Activated naive CD8-positive, alpha-beta T cell treated with anti-CD3 and anti-CD28 coated beads, Interleukin-2, amount 50 U/mL, for 24 hours (primary cell): Measurements from ENCODE around the gene KRTAP10-2.
A peak's percentile ranks its signal among the peaks of the same experiment; 100 is the strongest.
"Not testable (repeated sequence)": the region's sequence is repeated elsewhere in the genome, so short reads cannot be mapped to it uniquely, and the experiment has no call there.

Source experiments
- ATAC-seq: fragments of 150-1000 bp; cut with Tn5 transposase; one replicate; pipeline ENCODE4 v1.10.0; 2021
- DNase-seq: peaks from one replicate; pipeline ENCODE4 v3.0.0; 2021
- H3K27ac Mint-ChIP-seq: one replicate; pipeline ENCODE4 v1.8.0; 2021; ENCODE audit warnings: mild to moderate bottlenecking, mixed read lengths
- H3K27me3 Mint-ChIP-seq: one replicate; pipeline ENCODE4 v1.8.0; 2021; ENCODE audit warnings: mixed read lengths
- H3K36me3 Mint-ChIP-seq: one replicate; pipeline ENCODE4 v1.8.0; 2021; ENCODE audit warnings: low read depth, mixed read lengths
- H3K4me1 Mint-ChIP-seq: one replicate; pipeline ENCODE4 v1.8.0; 2021; ENCODE audit warnings: mixed read lengths
- H3K4me3 Mint-ChIP-seq: one replicate; pipeline ENCODE4 v1.8.0; 2021; ENCODE audit warnings: mild to moderate bottlenecking, moderate library complexity, mixed read lengths
- H3K9me3 Mint-ChIP-seq: one replicate; pipeline ENCODE4 v1.8.0; 2021; ENCODE audit warnings: mixed read lengths

The KRTAP10-2 gene

DNA sequence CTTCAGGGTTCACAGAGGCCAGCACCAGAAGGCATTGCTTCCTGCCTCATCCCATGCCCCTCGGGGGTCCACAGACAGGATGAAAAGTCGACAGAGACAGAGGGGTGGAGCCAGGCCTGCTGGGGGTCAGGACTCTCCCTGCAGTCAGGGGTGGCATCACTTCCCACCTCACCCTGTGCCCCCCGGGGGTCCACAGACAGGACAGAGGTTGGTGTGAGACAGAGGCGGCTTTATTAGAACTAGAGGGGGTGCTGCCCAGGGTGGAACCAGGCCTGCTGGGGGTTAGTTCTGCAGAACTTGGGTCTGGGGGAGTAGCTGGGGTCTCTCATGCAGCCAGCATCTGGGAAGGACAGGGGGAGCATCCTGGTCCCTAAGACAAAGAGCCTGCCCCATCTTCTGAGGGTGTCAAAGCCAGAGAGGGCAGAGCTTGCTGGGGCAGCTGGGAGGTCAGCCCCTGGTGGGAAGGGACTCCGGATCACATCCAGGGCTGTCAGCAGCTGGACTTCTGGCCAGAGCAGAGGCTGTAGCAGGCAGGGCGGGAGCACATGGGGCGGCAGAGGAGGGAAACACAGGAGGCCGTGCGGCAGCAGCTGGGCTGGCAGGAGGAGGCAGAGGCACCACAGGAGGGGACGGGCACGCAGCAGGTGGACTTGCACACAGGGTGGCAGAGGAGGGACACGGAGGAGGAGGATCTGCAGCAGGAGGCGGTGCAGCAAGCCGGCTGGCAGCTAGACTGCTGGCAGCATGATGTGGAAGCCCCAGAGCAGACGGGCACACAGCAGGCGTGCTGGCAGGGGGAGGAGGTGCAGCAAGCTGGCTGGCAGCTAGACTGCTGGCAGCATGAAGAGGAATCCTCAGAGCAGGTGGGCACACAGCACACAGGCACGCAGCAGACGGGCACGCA lies 39.8 kb upstream of the KRTAP10-2 start:
- not testable (repeated sequence) for ATAC-seq, H3K27ac Mint-ChIP-seq

DNA sequence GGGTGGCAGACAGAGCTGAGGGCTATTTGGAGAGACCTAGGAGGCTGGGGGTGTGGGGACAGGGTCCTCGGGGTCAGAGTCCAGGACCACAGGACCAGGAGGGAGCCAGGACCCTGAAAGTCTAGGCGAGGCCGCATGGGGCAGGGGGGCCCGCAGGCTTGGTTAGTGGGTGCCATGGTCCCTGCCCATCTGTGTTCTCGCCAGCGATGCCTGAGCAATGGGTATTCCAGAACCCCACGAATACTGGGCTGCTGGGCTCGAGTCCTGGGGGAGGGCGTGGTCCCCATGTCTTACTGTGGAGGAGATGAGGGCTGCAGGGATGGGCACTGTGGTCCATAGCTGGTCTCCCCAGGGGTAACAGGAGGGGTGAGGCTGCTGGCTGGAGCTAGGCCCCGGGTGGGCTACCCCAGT lies 39.0 kb upstream of the KRTAP10-2 start:
- Mint-ChIP-seq H3K9me3 (no peaks in the 10 kb centered on the region), H3K36me3 (no peaks in the 10 kb centered on the region), H3K27ac (no peak overlapping the region), H3K4me3 (no peak overlapping the region), H3K4me1 (no peaks in the 10 kb centered on the region), H3K27me3 (peaks cover 8% of the 10 kb centered on the region)
- ATAC-seq (no peak), DNase-seq (no peak)

More for the DNA sequence above, 39.8 kb upstream of the KRTAP10-2 start:
- H3K36me3 Mint-ChIP-seq, H3K4me1 Mint-ChIP-seq, H3K27me3 Mint-ChIP-seq, H3K4me3 Mint-ChIP-seq, DNase-seq, H3K9me3 Mint-ChIP-seq: not testable (repeated sequence)

DNA sequence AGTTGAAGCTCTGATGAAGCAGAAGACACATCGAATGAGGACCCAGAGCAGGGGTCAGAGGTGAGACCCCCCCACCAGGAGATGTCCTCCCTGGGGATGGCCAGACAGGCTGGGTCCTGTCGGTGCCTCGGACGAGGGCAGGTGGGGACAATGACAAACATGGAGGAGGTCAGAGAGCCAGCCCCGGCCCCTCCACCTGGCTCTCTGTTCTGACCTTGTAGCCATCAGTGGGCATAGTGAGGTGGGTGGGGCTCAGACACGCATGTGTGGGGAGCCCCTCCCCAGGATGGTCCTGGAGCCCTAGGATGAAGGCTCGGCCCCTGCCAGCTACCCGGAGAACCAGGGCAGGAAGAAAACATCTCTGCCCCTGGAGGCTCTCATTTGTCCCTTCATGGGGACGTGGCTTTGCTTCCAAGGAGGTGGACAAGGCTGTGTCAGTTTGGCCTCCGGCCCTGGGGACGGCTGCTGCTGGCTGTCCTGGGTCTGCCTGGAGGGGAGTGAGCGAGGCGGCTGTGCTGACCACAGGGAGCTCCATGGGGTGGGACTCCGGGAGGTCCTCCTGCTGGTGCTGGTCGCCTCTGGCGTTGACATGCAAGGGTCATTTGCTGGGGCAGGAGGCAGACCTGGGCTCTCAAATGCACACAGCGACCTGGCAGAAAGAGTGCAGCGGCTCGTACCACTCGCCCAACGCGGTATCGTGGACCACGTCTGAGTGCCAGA lies 38.4 kb upstream of the KRTAP10-2 start:
- ATAC-seq (no peak), DNase-seq (no peak)
- Mint-ChIP-seq H3K27me3 (peaks cover 8% of the 10 kb centered on the region), H3K4me1 (no peaks in the 10 kb centered on the region), H3K4me3 (no peak overlapping the region), H3K27ac (no peak overlapping the region), H3K9me3 (no peaks in the 10 kb centered on the region), H3K36me3 (no peaks in the 10 kb centered on the region)

DNA sequence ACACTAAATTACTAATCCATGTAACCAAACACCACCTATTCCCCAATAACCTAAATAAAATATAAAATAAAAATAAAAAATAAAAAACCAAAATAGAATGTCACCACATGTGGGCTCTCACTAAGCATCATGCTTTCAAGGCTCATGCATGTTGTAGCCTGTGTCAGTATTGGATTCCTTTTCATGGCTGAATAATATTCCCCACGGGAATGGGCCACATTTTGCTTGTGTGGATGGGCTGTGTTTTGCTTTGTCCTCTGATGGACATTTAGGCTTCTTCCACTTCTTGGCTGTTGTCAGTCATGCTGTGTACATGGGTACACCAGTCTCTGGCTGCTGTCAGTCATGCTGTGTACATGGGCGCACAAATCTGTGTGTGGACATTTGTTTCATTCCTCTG lies 37.8 kb upstream of the KRTAP10-2 start:
- no peak overlapping the region for H3K4me3 Mint-ChIP-seq
- ATAC-seq (no peak), DNase-seq (no peak)
- H3K36me3 Mint-ChIP-seq: no peaks in the 10 kb centered on the region
- H3K27ac Mint-ChIP-seq: no peak overlapping the region
- peaks cover 8% of the 10 kb centered on the region for H3K27me3 Mint-ChIP-seq
- H3K9me3 Mint-ChIP-seq: no peaks in the 10 kb centered on the region
- no peaks in the 10 kb centered on the region for H3K4me1 Mint-ChIP-seq

DNA sequence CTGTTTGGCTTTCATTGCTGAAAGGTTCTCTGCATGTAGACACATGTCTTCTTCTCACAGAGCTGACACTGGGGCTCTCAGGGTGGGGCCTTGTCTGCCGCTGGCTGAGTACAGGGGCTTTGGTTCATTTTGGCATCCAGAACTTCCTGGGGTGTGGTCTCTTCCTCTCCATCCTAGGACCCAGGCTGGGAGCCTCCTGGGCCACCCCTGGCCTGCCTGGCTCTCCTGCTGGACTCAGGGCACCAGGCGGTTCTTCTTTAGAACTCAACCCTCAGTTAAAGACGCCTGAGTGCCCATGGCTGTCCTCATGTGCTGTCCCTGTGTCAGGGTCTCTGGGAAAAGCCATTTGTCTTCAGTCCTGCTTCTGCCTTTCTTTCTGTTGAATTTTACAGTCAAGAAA lies 34.6 kb upstream of the KRTAP10-2 start:
- H3K9me3 Mint-ChIP-seq: peaks cover 9% of the 10 kb centered on the region
- DNase-seq (no peak), ATAC-seq (no peak)
- peaks cover 8% of the 10 kb centered on the region for H3K27me3 Mint-ChIP-seq
- H3K36me3 Mint-ChIP-seq: peaks cover 3% of the 10 kb centered on the region
- H3K27ac Mint-ChIP-seq: no peak overlapping the region
- H3K4me1 Mint-ChIP-seq: peaks cover 5% of the 10 kb centered on the region
- no peak overlapping the region for H3K4me3 Mint-ChIP-seq

DNA sequence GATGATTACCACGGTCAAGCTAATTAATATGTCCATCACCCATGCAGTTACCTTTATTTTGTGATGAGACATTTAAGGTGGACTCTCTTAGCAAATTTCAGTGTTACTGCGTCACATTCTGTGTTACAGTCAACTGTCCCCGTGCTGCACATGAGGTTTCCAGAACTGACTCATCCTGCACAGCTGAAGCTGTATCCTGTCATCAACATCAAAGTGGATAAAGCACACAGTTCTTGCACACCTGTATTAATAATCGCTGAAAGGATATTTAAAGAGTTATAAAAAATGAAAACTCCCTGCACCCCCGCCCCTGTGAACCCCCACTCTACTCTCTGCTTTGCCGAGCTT lies 32.5 kb upstream of the KRTAP10-2 start:
- ATAC-seq (peak; percentile 40), DNase-seq (no peak)
- Mint-ChIP-seq H3K36me3 (peaks cover 3% of the 10 kb centered on the region), H3K4me3 (no peak overlapping the region), H3K27ac (no peak overlapping the region), H3K9me3 (peaks cover 10% of the 10 kb centered on the region), H3K27me3 (peaks cover 8% of the 10 kb centered on the region), H3K4me1 (peaks cover 5% of the 10 kb centered on the region)

DNA sequence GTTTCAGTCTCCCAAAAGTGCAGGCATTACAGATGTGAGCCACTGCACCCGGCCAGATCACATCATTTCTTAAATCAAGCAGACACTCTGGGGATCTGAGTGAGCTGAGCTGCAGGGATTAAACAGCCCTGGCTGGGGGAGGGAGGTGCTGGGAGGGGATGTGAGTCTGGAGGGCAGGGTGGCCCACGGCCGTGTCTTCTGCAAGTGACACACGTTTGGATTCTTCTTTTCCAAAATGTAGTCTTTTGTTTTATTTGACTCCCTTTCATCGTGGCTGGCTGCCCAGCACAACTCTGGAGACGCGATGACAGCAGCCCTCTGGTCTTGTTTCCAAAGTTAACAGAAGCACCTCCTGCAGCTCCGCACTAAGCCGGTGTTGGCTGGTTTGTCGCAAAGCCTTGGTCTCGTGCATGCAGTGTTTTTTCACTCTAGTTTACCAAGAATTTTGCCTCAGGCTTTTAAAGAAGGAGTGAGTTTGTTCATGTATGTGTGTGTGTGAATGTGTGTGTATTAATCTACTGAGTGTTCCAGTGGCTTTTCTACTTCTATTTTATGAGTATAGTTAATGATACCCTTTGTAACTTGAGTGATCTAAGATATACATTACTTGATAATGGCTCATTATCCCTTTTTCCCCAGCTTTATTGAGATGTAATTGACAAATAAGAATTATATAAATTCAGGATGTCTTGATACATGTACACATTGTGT lies 31.9 kb upstream of the KRTAP10-2 start:
- ATAC-seq (no peak), DNase-seq (no peak)
- peaks cover 8% of the 10 kb centered on the region for H3K27me3 Mint-ChIP-seq
- H3K4me1 Mint-ChIP-seq: peaks cover 5% of the 10 kb centered on the region
- H3K27ac Mint-ChIP-seq: no peak overlapping the region
- peaks cover 3% of the 10 kb centered on the region for H3K36me3 Mint-ChIP-seq
- H3K4me3 Mint-ChIP-seq: no peak overlapping the region
- peaks cover 10% of the 10 kb centered on the region for H3K9me3 Mint-ChIP-seq

DNA sequence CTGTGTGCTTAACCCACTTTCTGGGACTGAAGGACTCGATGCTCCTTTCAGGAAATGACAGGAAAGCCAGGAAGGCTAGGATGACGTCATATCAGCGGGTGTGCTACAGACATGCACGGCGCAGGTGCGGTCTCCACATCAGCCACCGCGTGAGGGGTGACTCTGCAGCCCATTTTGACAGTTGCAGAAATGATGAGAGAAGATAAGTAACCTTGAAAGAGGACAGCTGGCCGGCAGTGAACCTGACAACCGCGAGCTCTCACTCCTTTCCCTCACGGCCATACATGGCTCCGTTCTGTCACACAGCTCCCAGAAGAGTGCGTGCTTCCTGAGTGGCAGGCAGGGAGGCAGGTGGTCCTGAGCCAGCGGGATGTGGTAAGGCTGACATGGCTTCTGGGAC lies 30.8 kb upstream of the KRTAP10-2 start:
- H3K27me3 Mint-ChIP-seq: peaks cover 7% of the 10 kb centered on the region
- no peak overlapping the region for H3K27ac Mint-ChIP-seq
- no peak for DNase-seq

DNA sequence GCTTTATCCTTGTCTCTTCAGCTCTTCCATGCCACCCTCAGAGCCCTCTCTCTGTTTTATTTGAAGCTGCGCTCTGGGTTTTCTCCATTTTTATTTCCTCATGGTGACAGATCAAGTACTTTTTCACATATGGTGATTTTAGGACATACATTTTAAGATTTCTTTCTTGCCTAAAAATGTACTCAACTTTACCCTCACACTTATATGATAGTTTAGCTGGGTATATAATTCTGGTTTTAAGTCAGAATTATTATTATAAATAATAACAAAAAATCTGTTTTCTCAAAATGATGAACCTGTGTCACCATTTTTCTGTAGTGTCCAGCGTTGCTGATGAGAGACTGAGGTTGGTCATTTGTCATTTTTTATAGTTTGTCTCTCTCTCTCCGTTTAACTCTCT lies 29.9 kb upstream of the KRTAP10-2 start:
- Mint-ChIP-seq H3K4me3 (no peak overlapping the region), H3K9me3 (peaks cover 24% of the 10 kb centered on the region), H3K27me3 (no peaks in the 10 kb centered on the region), H3K4me1 (peaks cover 5% of the 10 kb centered on the region), H3K27ac (no peak overlapping the region), H3K36me3 (peaks cover 3% of the 10 kb centered on the region)
- ATAC-seq (no peak), DNase-seq (no peak)

More for the DNA sequence above, 30.8 kb upstream of the KRTAP10-2 start:
- ATAC-seq: no peak
- H3K4me1 Mint-ChIP-seq: peaks cover 5% of the 10 kb centered on the region
- H3K4me3 Mint-ChIP-seq: no peak overlapping the region
- peaks cover 18% of the 10 kb centered on the region for H3K9me3 Mint-ChIP-seq
- H3K36me3 Mint-ChIP-seq: peaks cover 3% of the 10 kb centered on the region

DNA sequence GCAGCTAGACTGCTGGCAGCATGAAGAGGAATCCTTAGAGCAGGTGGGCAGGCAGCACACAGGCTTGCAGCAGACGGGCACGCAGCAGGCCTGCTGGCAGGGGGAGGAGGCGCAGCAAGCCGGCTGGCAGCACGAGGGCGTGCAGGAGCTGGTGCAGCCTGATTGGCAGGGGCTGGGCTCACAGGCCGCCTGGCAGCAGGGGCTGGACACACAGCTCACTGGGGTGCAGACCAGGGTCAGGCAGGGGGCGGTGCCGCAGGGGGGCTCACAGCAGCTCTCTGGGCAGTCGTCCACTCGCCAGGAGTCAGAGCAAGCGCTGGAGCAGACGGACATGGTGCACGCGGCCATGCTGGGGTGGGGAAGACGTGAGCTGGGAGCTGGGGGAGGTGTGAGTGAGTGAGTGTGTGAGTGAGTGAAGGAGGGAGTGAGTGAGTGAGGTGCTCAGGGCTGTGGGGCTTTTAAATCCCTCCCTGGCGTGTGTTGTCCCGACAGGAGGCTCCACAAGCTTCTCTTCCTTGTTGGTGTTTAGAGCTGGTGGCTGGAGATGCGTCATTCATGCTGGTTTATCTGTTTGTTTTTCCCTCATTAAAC lies 29.0 kb upstream of the KRTAP10-2 start, which contains the start of gene KRTAP10-5:
KRTAP10-5 (minus strand) TSS at position 374 of the 591 bp plus-strand sequence; CDS start at position 348, 26 bp downstream.
- not testable (repeated sequence) for H3K27ac Mint-ChIP-seq, H3K36me3 Mint-ChIP-seq, DNase-seq, H3K4me3 Mint-ChIP-seq, ATAC-seq, H3K27me3 Mint-ChIP-seq, H3K4me1 Mint-ChIP-seq
- peaks cover 24% of the 10 kb centered on the region for H3K9me3 Mint-ChIP-seq

DNA sequence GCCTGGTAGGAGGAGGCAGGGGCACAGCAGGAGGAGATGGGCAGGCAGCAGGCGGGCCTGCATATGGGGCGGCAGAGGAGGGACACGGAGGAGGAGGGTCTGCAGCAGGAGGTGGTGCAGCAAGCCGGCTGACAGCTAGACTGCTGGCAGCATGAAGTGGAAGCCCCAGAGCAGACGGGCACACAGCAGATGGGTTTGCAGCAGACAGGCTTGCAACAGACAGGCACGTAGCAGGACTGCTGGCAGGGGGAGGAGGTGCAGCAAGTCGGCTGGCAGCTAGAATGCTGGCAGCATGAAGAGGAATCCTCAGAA lies 28.5 kb upstream of the KRTAP10-2 start:
- no peak for ATAC-seq
- Mint-ChIP-seq H3K36me3 (peaks cover 3% of the 10 kb centered on the region), H3K27me3 (peaks cover 2% of the 10 kb centered on the region), H3K4me3 (no peak overlapping the region), H3K9me3 (peaks cover 24% of the 10 kb centered on the region), H3K27ac (no peak overlapping the region), H3K4me1 (peaks cover 5% of the 10 kb centered on the region)
- no peak for DNase-seq

DNA sequence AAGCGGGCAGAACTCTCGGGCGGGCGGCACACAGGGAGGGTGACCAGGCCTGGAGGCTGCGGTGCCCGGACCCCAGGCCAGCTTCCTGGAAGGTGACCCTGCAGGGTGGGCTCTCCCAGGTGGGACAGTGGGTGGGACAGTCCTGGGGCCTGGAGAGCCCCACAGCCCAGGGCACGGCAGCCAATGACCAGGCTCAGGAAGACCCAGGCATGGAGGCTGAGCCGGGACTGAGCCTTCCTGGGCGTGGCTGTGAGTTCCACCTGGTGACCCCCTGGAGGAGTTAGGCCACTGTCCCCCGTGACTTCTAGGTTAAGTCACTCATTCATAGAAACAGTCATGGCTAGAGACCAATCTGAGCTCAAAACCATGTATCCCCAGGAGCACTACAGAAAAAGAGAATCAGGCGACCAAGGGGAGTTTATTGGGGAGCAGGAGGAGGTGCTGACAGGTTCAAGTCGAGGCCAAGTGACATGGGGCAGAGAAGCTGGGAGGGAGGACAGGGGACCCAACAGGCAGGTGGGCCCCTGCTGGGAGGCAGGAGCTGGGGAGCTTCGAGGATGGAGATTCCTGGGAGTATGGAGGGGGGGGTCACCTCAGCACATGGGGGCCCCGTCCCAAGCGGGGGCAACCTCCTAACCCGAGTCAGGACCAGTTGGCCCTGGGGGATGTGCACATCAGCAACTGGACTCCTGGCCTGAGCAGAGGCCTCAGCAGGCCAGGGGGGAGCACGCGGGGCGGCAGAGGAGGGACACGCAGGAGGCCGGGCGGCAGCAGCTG lies 27.9 kb upstream of the KRTAP10-2 start:
- Mint-ChIP-seq H3K4me3 (no peak overlapping the region), H3K9me3 (peaks cover 24% of the 10 kb centered on the region), H3K36me3 (peaks cover 3% of the 10 kb centered on the region), H3K4me1 (peaks cover 5% of the 10 kb centered on the region), H3K27me3 (peaks cover 2% of the 10 kb centered on the region), H3K27ac (no peak overlapping the region)
- DNase-seq (no peak), ATAC-seq (no peak)

DNA sequence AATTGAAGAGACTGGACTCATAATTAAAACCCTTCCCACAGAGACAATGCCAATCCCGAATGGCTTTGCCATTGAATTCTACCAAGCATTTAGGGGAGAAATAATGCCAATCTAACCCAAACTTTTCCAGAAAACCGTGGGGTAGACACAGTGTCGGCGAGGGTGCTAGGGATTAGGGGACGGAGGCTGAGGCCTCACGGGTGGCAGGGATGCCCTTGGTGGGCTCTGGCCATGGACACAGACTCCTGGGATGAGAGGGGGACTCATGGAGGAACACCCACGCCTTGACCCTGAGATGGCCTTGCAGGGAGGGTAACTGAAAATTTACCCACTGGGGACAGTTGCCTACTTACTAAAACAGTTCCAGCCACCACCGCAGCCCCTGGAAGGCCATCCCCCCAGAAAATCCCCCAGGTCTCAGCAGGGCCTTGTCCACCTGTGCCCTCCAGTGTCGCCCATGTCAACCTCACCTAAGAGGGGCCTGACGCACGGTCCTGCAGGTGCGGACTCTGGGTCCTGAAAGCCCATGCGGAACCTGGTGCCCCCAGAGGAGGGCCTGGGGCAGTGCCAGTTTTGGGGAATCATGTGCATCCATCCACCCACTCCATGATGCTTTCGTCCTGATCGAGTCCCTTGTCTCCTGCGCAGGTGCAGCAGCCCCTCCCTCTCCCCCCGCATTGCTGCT lies 27.2 kb upstream of the KRTAP10-2 start:
- Mint-ChIP-seq H3K4me1 (peaks cover 5% of the 10 kb centered on the region), H3K36me3 (peaks cover 3% of the 10 kb centered on the region), H3K9me3 (peaks cover 24% of the 10 kb centered on the region), H3K27ac (no peak overlapping the region), H3K27me3 (peaks cover 2% of the 10 kb centered on the region), H3K4me3 (no peak overlapping the region)
- ATAC-seq (no peak), DNase-seq (no peak)
